GM12878 (cell line): ENCODE results near the gene LDLRAD4. TPM values are rescaled to one million over a fixed set of nuclear protein-coding genes. Genes with fewer than 3 reads are reported as not detected.
A peak's percentile ranks its signal among the peaks of the same experiment; 100 is the strongest.

ENCODE experiments used
- ATAC-seq: fragments of 200-7000 bp; cut with Tn5 transposase; 3 replicates; pipeline ENCODE4 v1.9.1; 2020; ENCODE audit warnings: mild to moderate bottlenecking, moderate library complexity
- BruUV-seq: library from RNA; stranded (reverse); fragments of 400-500 nt; replicated peaks from 2 replicates; lab custom pipeline; 2021; lab: Mats Ljungman, UMichigan
- CTCF ChIA-PET: fragments of 300-600 bp; sonication (Branson Sonifier 250); formaldehyde crosslinking; extraction: SDS; loops from one replicate; lab custom pipeline; 2021; ENCODE audit warnings: inconsistent platforms; lab: Yijun Ruan, JAX
- POLR2A ChIA-PET: fragments of 350-600 bp; formaldehyde crosslinking; extraction: SDS; loops from one replicate; lab custom pipeline; 2021; ENCODE audit warnings: inconsistent platforms; lab: Charles Lee
- RAD21 ChIA-PET: fragments of 300-600 bp; sonication (Branson Sonifier 250); formaldehyde crosslinking; loops from one replicate; lab custom pipeline; 2023; ENCODE audit warnings: antibody characterized with exemption; ENCODE audit not compliant: unreplicated experiment; lab: Charles Lee
- SMC1A ChIA-PET: fragments of 300-600 bp; sonication (Branson Sonifier 250); formaldehyde crosslinking; loops from one replicate; lab custom pipeline; 2023; ENCODE audit not compliant: unreplicated experiment, uncharacterized antibody; lab: Charles Lee
- DNase-seq: peaks from one replicate; pipeline ENCODE4 v3.0.0-alpha.2; 2011; ENCODE audit warnings: low read depth, low spot score
- FAIRE-seq: peaks from 3 replicates; lab custom pipeline; 2011; peaks lifted over from hg19 to GRCh38; lab: Jason Lieb, UNC
- H2AFZ ChIP-seq: 2 replicates; pipeline ENCODE4 v1.6.0; 2011; ENCODE audit warnings: low read depth, low read length, control low read depth; ENCODE audit not compliant: control insufficient read depth
- H3K27ac ChIP-seq: 2 replicates; pipeline ENCODE4 v1.5.1; 2011; ENCODE audit warnings: control low read depth; ENCODE audit not compliant: control insufficient read depth, insufficient read depth
- H3K27me3 ChIP-seq, 2 experiments: replicated peaks in 1 of 2; 2 replicates each; pipeline versions ENCODE4 v1.6.0 to v1.6.1; 2011; ENCODE audit warnings: low read length in 1 of 2; ENCODE audit not compliant: control insufficient read depth in 2 of 2, insufficient read depth in 2 of 2
- H3K36me3 ChIP-seq, 2 experiments: 2 replicates each; pipeline ENCODE4 v1.5.1; 2011; ENCODE audit warnings: low read length in 1 of 2; ENCODE audit not compliant: control insufficient read depth in 2 of 2, insufficient read depth in 2 of 2
- H3K4me1 ChIP-seq: 2 replicates; pipeline ENCODE4 v1.6.1; 2011; ENCODE audit warnings: mild to moderate bottlenecking, low read length, moderate library complexity, mixed read lengths; ENCODE audit not compliant: control insufficient read depth, insufficient read depth
- H3K4me2 ChIP-seq: 2 replicates; pipeline ENCODE4 v1.6.0; 2011; ENCODE audit warnings: control low read depth; ENCODE audit not compliant: control insufficient read depth, insufficient read depth
- H3K4me3 ChIP-seq: fragments of 200-600 bp; sonication (generic); 2 replicates; pipeline ENCODE4 v1.5.1; 2016
- H3K79me2 ChIP-seq: 2 replicates; pipeline ENCODE4 v1.6.0; 2011; ENCODE audit warnings: low read length; ENCODE audit not compliant: control insufficient read depth, insufficient read depth
- H3K9ac ChIP-seq: 2 replicates; pipeline ENCODE4 v1.8.0; 2011; ENCODE audit warnings: low read length, control low read depth, mixed read lengths; ENCODE audit not compliant: control insufficient read depth, insufficient read depth
- H3K9me3 ChIP-seq: replicated peaks from 3 replicates; pipeline ENCODE4 v1.5.1; 2011; ENCODE audit warnings: mild to moderate bottlenecking, low read length; ENCODE audit not compliant: control insufficient read depth, insufficient read depth
- H4K20me1 ChIP-seq: 2 replicates; pipeline ENCODE4 v1.6.0; 2011; ENCODE audit not compliant: control insufficient read depth, insufficient read depth
- CHD2 ChIP-seq: IDR thresholded peaks from 2 replicates; pipeline ENCODE4 v1.6.1; 2011; ENCODE audit warnings: low read depth, low read length, improper control_type of control experiment, borderline replicate concordance
- MTA3 ChIP-seq: IDR thresholded peaks from 2 replicates; pipeline ENCODE4 v1.6.1; 2012; ENCODE audit warnings: low read length, inconsistent platforms, borderline replicate concordance
- TCF3 ChIP-seq: IDR thresholded peaks from 2 replicates; pipeline ENCODE4 v1.6.1; 2012; ENCODE audit warnings: low read depth, mild to moderate bottlenecking, low read length, borderline replicate concordance; ENCODE audit not compliant: insufficient read depth
- ZNF274 ChIP-seq: IDR thresholded peaks from one replicate; pipeline ENCODE4 v1.8.0; 2011; ENCODE audit not compliant: insufficient read length, insufficient read depth
- WGBS: methylation state at CpG from one replicate; pipeline ENCODE4 v1.1.6; 2016; ENCODE audit warnings: low lambda C conversion rate; ENCODE audit not compliant: insufficient replicate concordance, insufficient coverage; ENCODE audit errors: missing lambda C conversion rate; 5-methylcytosine and 5-hydroxymethylcytosine counted together
- in situ Hi-C: fragments of 300-500 bp; cut with MboI; formaldehyde crosslinking; loops from 9 replicates; pipeline ENCODE4 v1.14.3; 2018; ENCODE audit warnings: mixed read lengths
- intact Hi-C: fragments of 100-400 bp; cut with micrococcal nuclease; formaldehyde crosslinking; loops from one replicate; pipeline ENCODE4 v1.14.2; 2022; ENCODE audit not compliant: unreplicated experiment
- polyA plus RNA-seq, 11 experiments: library from polyadenylated mRNA; depleted of rRNA in 4 of 11; unstranded in 6 of 11; stranded (reverse) in 5 of 11; fragments of >200 nt; fragmentation: Nextera tagmentation in 4 of 11; fragmentation: Illumina TruSeq in 1 of 11; extraction: Ambion mirVana in 4 of 11; extraction: Trizol in 1 of 11; gene quantifications; 1 replicate in 1 of 11; 2 replicates in 10 of 11; pipeline versions ENCODE4 v1.2.1 to v1.2.3, GENCODE V29; 2011 to 2016; ENCODE audit warnings: inconsistent platforms in 2 of 11, missing spikeins in 2 of 11, low read depth in 1 of 11
- total RNA-seq, 4 experiments: library from RNA; depleted of rRNA in 3 of 4; stranded (reverse); fragments of >200 nt in 3 of 4; fragmentation: Illumina TruSeq in 1 of 4; extraction: Trizol in 1 of 4; gene quantifications; 2 replicates each; pipeline versions ENCODE4 v1.2.1 to v1.2.3, GENCODE V29; 2013 to 2021
- TF ChIP-seq, protein P1 (sequence below): fragments of 450-650 bp; IDR thresholded peaks from 2 replicates; pipeline ENCODE4 v1.6.1; 2016; ENCODE audit warnings: mild to moderate bottlenecking
- TF ChIP-seq, protein P2 (sequence below): fragments of 450-650 bp; IDR thresholded peaks from 2 replicates; pipeline ENCODE4 v1.6.1; 2017; ENCODE audit warnings: mild to moderate bottlenecking, moderate library complexity

The LDLRAD4 gene
- total and polyA plus RNA-seq, 10 of the 15 experiments (the other 5 are each of a cell fraction or from before 2014, with no cell fraction given), result 2.7 to 16.8 (median 11.2) TPM

DNA sequence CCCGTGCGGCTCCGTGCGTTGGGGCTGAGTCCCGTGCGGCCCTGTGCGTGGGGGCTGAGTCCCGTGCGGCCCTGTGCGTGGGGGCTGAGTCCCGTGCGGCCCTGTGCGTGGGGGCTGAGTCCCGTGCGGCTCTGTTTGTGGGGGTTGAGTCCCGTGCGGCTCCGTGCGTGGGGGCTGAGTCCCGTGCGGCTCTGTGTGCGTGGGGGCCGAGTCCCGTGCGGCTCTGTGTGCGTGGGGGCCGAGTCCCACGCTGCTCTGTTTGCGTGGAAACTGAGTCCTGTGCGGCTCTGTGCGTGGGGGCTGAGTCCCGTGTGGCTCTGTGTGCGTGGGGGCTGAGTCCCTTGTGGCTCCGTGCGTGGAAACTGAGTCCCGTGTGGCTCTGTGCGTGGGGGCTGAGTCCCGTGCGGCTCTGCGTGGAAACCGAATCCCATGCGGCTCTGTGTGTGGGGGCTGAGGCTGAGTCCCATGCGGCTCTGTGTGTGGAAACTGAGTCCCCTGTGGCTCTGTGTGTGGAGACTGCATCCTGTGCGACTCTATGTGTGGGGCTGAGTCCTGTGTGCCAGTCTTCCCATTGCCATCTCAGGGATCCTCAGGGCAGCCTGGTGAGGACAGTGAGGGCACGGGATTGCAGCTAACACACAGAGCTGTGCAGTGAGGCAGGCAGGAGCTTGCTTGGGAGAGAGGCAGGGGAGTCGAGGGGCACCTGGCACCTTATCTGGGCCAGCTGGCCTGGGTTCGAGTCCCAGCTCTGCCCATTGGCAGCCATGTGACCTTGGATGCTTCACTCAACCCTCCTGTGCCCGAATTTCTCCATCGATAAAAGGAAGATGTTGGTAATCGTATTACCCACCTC lies 44.5 kb downstream of the LDLRAD4 start:
- BruUV-seq, result no TSS peak
- Histone ChIP-seq H3K36me3 (no peaks in the 10 kb centered on the region), H3K9me3 (no peaks in the 10 kb centered on the region), H3K4me2 (no peak overlapping the region), H3K4me1 (no peaks in the 10 kb centered on the region), H3K79me2 (no peaks in the 10 kb centered on the region), H3K4me3 (no peak overlapping the region), H3K27ac (no peak overlapping the region), H3K27me3 (peaks cover 0 to 6% of the 10 kb centered on the region in 2 experiments; a peak in 3 of 4 replicates), H2AFZ (no peak overlapping the region), H3K9ac (no peak overlapping the region), H4K20me1 (no peaks in the 10 kb centered on the region)
- DNase-seq (no peak), FAIRE-seq (no peak), ATAC-seq (no peak)
- POLR2A ChIA-PET, result no interaction called here
- RAD21 ChIA-PET, result interaction anchor here (0.8 kb wide), 1 partner anchor 180 kb away, joined by 3 read pairs; no protein-coding TSS in a partner anchor
- WGBS, result 61% methylated on average over 40 of the region's 50 CpGs
- SMC1A ChIA-PET, result interaction anchor here (1.3 kb wide), 1 partner anchor 11 kb away, joined by 4 read pairs; no protein-coding TSS in a partner anchor
- CTCF ChIA-PET, result no interaction called here
- intact Hi-C loops (no loop called here), in situ Hi-C loops (no loop called here)
- TF ChIP-seq MTA3 (no peak), TCF3 (0 out of 2 replicates have a peak, but pooled peaks have one; percentile 22)

DNA sequence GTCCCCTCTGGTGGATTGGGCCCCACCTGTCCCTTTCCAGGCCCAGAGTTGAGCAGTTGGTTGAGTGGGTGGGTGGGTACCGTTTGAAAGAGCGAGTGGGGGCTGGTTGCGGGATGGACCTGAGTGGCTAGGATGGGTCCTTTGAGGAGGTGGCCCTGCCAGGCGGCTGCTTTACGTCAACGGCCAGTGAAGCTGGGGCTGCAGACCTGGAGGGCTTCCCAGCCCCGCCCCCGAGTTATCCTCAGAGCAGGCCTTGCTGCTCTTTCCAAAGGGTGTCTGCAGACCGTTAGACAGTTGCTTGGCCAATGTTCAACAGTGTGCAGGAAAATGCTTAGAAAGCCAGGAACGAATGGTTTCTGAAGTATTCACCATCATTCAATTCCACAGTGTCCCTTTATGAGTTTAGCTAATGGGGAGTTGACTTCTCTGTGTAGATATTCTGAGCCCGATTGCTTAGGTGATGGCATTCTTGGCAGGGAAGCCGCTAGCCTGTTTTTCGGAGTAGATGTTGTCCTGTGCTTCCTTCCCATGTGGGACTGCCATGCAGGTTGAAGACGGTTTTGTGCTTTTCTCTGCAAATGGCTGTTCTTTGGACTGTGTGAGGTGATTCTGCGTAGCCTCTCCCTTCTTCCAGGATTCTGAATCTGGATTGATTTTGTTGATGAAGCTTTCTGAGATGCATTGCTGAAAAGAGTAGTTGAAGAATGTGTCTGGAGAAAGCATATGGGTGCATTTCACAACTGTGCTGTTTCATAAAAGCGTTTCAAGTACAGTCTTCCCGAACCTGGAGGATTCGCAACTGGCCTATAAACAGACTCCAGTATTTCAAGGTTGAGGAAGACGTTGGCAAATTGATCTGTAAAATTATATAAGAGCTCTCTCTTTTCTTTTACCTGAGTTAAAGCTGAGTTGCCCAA lies 45.8 kb downstream of the LDLRAD4 start:
- RAD21 ChIA-PET, result no interaction called here
- Histone ChIP-seq H3K9me3 (no peaks in the 10 kb centered on the region), H3K27me3 (peaks cover 1 to 5% of the 10 kb centered on the region in 2 experiments), H3K9ac (no peak overlapping the region), H3K4me3 (no peak overlapping the region), H3K36me3 (no peaks in the 10 kb centered on the region), H3K27ac (no peak overlapping the region), H4K20me1 (no peaks in the 10 kb centered on the region), H2AFZ (no peak overlapping the region), H3K4me2 (no peak overlapping the region), H3K79me2 (no peaks in the 10 kb centered on the region), H3K4me1 (no peaks in the 10 kb centered on the region)
- TF ChIP-seq, protein P1, sequence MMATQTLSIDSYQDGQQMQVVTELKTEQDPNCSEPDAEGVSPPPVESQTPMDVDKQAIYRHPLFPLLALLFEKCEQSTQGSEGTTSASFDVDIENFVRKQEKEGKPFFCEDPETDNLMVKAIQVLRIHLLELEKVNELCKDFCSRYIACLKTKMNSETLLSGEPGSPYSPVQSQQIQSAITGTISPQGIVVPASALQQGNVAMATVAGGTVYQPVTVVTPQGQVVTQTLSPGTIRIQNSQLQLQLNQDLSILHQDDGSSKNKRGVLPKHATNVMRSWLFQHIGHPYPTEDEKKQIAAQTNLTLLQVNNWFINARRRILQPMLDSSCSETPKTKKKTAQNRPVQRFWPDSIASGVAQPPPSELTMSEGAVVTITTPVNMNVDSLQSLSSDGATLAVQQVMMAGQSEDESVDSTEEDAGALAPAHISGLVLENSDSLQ, result no peak
- TF ChIP-seq CHD2, result no peak
- TF ChIP-seq, protein P2, sequence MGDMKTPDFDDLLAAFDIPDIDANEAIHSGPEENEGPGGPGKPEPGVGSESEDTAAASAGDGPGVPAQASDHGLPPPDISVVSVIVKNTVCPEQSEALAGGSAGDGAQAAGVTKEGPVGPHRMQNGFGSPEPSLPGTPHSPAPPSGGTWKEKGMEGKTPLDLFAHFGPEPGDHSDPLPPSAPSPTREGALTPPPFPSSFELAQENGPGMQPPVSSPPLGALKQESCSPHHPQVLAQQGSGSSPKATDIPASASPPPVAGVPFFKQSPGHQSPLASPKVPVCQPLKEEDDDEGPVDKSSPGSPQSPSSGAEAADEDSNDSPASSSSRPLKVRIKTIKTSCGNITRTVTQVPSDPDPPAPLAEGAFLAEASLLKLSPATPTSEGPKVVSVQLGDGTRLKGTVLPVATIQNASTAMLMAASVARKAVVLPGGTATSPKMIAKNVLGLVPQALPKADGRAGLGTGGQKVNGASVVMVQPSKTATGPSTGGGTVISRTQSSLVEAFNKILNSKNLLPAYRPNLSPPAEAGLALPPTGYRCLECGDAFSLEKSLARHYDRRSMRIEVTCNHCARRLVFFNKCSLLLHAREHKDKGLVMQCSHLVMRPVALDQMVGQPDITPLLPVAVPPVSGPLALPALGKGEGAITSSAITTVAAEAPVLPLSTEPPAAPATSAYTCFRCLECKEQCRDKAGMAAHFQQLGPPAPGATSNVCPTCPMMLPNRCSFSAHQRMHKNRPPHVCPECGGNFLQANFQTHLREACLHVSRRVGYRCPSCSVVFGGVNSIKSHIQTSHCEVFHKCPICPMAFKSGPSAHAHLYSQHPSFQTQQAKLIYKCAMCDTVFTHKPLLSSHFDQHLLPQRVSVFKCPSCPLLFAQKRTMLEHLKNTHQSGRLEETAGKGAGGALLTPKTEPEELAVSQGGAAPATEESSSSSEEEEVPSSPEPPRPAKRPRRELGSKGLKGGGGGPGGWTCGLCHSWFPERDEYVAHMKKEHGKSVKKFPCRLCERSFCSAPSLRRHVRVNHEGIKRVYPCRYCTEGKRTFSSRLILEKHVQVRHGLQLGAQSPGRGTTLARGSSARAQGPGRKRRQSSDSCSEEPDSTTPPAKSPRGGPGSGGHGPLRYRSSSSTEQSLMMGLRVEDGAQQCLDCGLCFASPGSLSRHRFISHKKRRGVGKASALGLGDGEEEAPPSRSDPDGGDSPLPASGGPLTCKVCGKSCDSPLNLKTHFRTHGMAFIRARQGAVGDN, result no peak
- TF ChIP-seq ZNF274, result no peak
- ATAC-seq (no peak), DNase-seq (no peak), FAIRE-seq (no peak)
- in situ Hi-C loops, result no loop called here
- CTCF ChIA-PET, result no interaction called here
- no TSS peak for BruUV-seq
- 51% methylated on average over 19 of the region's 19 CpGs for WGBS
- SMC1A ChIA-PET, result interaction anchor here (1.3 kb wide), 1 partner anchor 10 kb away, joined by 4 read pairs; no protein-coding TSS in a partner anchor
- POLR2A ChIA-PET, result no interaction called here
- intact Hi-C loops, result no loop called here
